ENCODE measurements around the gene PHF23. TPM values are rescaled to one million over a fixed set of nuclear protein-coding genes. Genes with fewer than 3 reads are reported as not detected.

PHF23 gene
- total and polyA plus RNA-seq, 2 of the 4 experiments (the other 2 are of a cell fraction), result 44.8 to 58.5 TPM

GRCh38 chr17:7205561-7205960 lies 33.7 kb downstream of the PHF23 start (continued):
- no peak for TF ChIP-seq CHD1 (IDR thresholded peaks at IDR 0.05; ENCODE audit: low read depth, low read length)

GRCh38 chr17:7204828-7205461 lies 34.3 kb downstream of the PHF23 start:
- DNase-seq, result peak; percentile 85
- H2BK15ac ChIP-seq (ENCODE audit: low read depth, low read length), result peak overlapping the region; percentile 49; the same call in 1 of the 3 replicates
- peak overlapping the region; percentile 88 for H3K14ac ChIP-seq (replicated peaks; ENCODE audit: low read depth, low read length)
- H3K4me1 ChIP-seq (ENCODE audit: control insufficient read depth, insufficient read depth, low read length), result peaks cover 9% of the 10 kb centered on the region
- dilution Hi-C loops (cut with HindIII; ENCODE audit: low sequenced_read_pairs, unreplicated experiment), result no loop called here
- WGBS, 2 experiments (ENCODE audit: extremely low coverage in 2 of 2, insufficient read length in 1 of 2), result 2% methylated on average over 10 of the region's 34 CpGs; no CpG with 5 or more reads in 1 of the 2 experiments
- peak overlapping the region; percentile 77 for H2AK5ac ChIP-seq (ENCODE audit: low read depth, low read length)
- H4K5ac ChIP-seq (ENCODE audit: low read depth, low read length), result peak overlapping the region; percentile 13; the same call in 1 of the 2 replicates
- peak overlapping the region; percentile 91 for H3K4ac ChIP-seq (ENCODE audit: low read depth, low read length)
- H3K4me3 ChIP-seq (ENCODE audit: insufficient read depth, low read depth, low read length), result peak overlapping the region; percentile 51
- H3K23ac ChIP-seq (ENCODE audit: low read depth, low read length), result peak overlapping the region; percentile 45; the same call in 1 of the 2 replicates
- peaks cover 38% of the 10 kb centered on the region for H4K20me1 ChIP-seq (ENCODE audit: insufficient read depth, low read length)
- H3K9me1 ChIP-seq (ENCODE audit: insufficient read depth, low read length), result peaks cover 13% of the 10 kb centered on the region
- H3K9ac ChIP-seq (ENCODE audit: low read depth, low read length), result peak overlapping the region; percentile 61
- H3K18ac ChIP-seq (ENCODE audit: low read depth, low read length), result peak overlapping the region; percentile 5
- H4K91ac ChIP-seq (ENCODE audit: insufficient read depth, low read depth, low read length), result 0 out of 2 replicates have a peak overlapping the region, but pooled peaks have one; percentile 55
- H2AK9ac ChIP-seq (replicated peaks; ENCODE audit: low read depth, low read length, poor library complexity), result peak overlapping the region; percentile 92
- peak overlapping the region; percentile 68 for H3K4me2 ChIP-seq (ENCODE audit: low read depth, low read length)
- ChIA-PET CTCF (no interaction called here), POLR2A (ENCODE audit: unreplicated experiment) (no interaction called here)
- in situ Hi-C loops (cut with MboI; ENCODE audit: low sequenced_read_pairs), result no loop called here
- peak; percentile 95 for ATAC-seq (ENCODE audit: low read depth)
- peak overlapping the region; percentile 61 for H2BK5ac ChIP-seq (ENCODE audit: low read depth, low read length, poor library complexity, severe bottlenecking)
- intact Hi-C loops (cut with micrococcal nuclease), result no loop called here
- H4K8ac ChIP-seq (ENCODE audit: low read depth in 2 of 2, low read length in 2 of 2), result peak overlapping the region; percentile 62 to 75
- no peak overlapping the region for H3K56ac ChIP-seq (ENCODE audit: extremely low read depth, insufficient read depth, low read length)
- H2AFZ ChIP-seq (replicated peaks; ENCODE audit: low read length, poor library complexity), result peak overlapping the region; percentile 95
- H3K79me1 ChIP-seq (ENCODE audit: low read depth in 1 of 2, low read length in 2 of 2), result peaks cover 13 to 68% of the 10 kb centered on the region in 2 experiments
- no peaks in the 10 kb centered on the region for H3K27me3 ChIP-seq (ENCODE audit: control insufficient read depth, insufficient read depth, low read length)
- no peaks in the 10 kb centered on the region for H3K9me3 ChIP-seq (ENCODE audit: control insufficient read depth, insufficient read depth, low read length)
- no peak overlapping the region for H2BK20ac ChIP-seq (ENCODE audit: low read depth, low read length)
- peak overlapping the region; percentile 55 for H2BK120ac ChIP-seq (ENCODE audit: low read depth, low read length)
- BruUV-seq (replicated peaks), result no TSS peak
- peaks cover 21% of the 10 kb centered on the region for H3K36me3 ChIP-seq (ENCODE audit: control insufficient read depth, insufficient read depth, low read length)
- peak overlapping the region; percentile 45 for H3K27ac ChIP-seq (ENCODE audit: insufficient read depth, low read length)
- no peak for TF ChIP-seq CEBPB (IDR thresholded peaks at IDR 0.05; ENCODE audit: low read depth, low read length)
- no peak for TF ChIP-seq POLR2A (IDR thresholded peaks at IDR 0.05; ENCODE audit: low read depth, low read length)
- TF ChIP-seq MAZ (IDR thresholded peaks at IDR 0.05; ENCODE audit: borderline replicate concordance, low read depth, low read length), result peak; percentile 88
- TF ChIP-seq, protein P1, sequence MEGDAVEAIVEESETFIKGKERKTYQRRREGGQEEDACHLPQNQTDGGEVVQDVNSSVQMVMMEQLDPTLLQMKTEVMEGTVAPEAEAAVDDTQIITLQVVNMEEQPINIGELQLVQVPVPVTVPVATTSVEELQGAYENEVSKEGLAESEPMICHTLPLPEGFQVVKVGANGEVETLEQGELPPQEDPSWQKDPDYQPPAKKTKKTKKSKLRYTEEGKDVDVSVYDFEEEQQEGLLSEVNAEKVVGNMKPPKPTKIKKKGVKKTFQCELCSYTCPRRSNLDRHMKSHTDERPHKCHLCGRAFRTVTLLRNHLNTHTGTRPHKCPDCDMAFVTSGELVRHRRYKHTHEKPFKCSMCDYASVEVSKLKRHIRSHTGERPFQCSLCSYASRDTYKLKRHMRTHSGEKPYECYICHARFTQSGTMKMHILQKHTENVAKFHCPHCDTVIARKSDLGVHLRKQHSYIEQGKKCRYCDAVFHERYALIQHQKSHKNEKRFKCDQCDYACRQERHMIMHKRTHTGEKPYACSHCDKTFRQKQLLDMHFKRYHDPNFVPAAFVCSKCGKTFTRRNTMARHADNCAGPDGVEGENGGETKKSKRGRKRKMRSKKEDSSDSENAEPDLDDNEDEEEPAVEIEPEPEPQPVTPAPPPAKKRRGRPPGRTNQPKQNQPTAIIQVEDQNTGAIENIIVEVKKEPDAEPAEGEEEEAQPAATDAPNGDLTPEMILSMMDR (conservative IDR thresholded peaks at IDR 0.05; ENCODE audit: low read depth, low read length), result no peak
- TF ChIP-seq USF2 (IDR thresholded peaks at IDR 0.05; ENCODE audit: low read depth, low read length), result peak; percentile 8; the same call in 1 of the 2 replicates
- no peak for TF ChIP-seq NFE2L2 (IDR thresholded peaks at IDR 0.05; ENCODE audit: low read depth, low read length)
- TF ChIP-seq RAD21 (IDR thresholded peaks at IDR 0.05; ENCODE audit: low read length), result no peak
- no peak for TF ChIP-seq RFX5 (IDR thresholded peaks at IDR 0.05; ENCODE audit: low read depth, low read length)
- no peak for TF ChIP-seq FOS (IDR thresholded peaks at IDR 0.05; ENCODE audit: low read depth, low read length)
- no peak for TF ChIP-seq MXI1 (IDR thresholded peaks at IDR 0.05; ENCODE audit: borderline replicate concordance, low read depth, low read length)
- TF ChIP-seq MAFK (IDR thresholded peaks at IDR 0.05; ENCODE audit: low read depth, low read length), result no peak
- TF ChIP-seq BHLHE40 (IDR thresholded peaks at IDR 0.05; ENCODE audit: low read depth, low read length), result no peak

Measured in IMR-90 (cell line).